Thyroid gland (tissue), 4 donors: Measurements from ENCODE around the gene CCDC136.

Experiments used
- POLR2A ChIP-seq, 2 donors: fragments of 450-650 bp; IDR thresholded peaks; one replicate each; pipeline ENCODE4 v1.6.1; 2017; ENCODE audit warnings: antibody characterized with exemption in 2 of 2, mild to moderate bottlenecking in 2 of 2, moderate library complexity in 1 of 2
- TF ChIP-seq, protein P1 (sequence below), 6 experiments: fragments of 200-600 bp in 3 of 6; fragments of 450-650 bp in 3 of 6; sonication (generic) in 3 of 6; IDR thresholded peaks; one replicate each; pipeline ENCODE4 v1.5.1; 2016 to 2019; ENCODE audit warnings: antibody characterized with exemption in 6 of 6, mild to moderate bottlenecking in 2 of 6, inconsistent platforms in 1 of 6, moderate library complexity in 1 of 6

- TF ChIP-seq, protein P1, sequence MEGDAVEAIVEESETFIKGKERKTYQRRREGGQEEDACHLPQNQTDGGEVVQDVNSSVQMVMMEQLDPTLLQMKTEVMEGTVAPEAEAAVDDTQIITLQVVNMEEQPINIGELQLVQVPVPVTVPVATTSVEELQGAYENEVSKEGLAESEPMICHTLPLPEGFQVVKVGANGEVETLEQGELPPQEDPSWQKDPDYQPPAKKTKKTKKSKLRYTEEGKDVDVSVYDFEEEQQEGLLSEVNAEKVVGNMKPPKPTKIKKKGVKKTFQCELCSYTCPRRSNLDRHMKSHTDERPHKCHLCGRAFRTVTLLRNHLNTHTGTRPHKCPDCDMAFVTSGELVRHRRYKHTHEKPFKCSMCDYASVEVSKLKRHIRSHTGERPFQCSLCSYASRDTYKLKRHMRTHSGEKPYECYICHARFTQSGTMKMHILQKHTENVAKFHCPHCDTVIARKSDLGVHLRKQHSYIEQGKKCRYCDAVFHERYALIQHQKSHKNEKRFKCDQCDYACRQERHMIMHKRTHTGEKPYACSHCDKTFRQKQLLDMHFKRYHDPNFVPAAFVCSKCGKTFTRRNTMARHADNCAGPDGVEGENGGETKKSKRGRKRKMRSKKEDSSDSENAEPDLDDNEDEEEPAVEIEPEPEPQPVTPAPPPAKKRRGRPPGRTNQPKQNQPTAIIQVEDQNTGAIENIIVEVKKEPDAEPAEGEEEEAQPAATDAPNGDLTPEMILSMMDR (IDR thresholded peaks at IDR 0.05), result no peak
- no peak for TF ChIP-seq POLR2A (IDR thresholded peaks at IDR 0.05)
These were observed 47.3 kb upstream of the CCDC136 start for GRCh38 chr7:128744366-128744905.
